ENCODE results near the gene SENP3. TPM values are rescaled to one million over a fixed set of nuclear protein-coding genes. Genes with fewer than 3 reads are reported as not detected.
A peak's percentile ranks its signal among the peaks of the same experiment; 100 is the strongest.

SENP3 gene
- total and polyA plus RNA-seq, 9 donors = 31.2 to 104 (median 42.7) TPM

GRCh38 chr17:7586673-7587419 lies 25.1 kb downstream of the SENP3 start:
- no peaks in the 10 kb centered on the region for H3K36me3 ChIP-seq
- no peaks in the 10 kb centered on the region for H3K9me3 ChIP-seq
- peaks cover 21% of the 10 kb centered on the region for H3K4me1 ChIP-seq (ENCODE audit: insufficient read depth)
- no peak for DNase-seq
- intact Hi-C loops (cut with DNase I) = loop anchor here in 1 of 4 donors (2.0 kb wide), 1 partner anchor 76 kb away; no protein-coding TSS in a partner anchor
- no peaks in the 10 kb centered on the region for H3K27me3 ChIP-seq
- H3K4me3 ChIP-seq = no peak overlapping the region
- 66 to 76% (median 72%) methylated on average over 9 of the region's 9 CpGs for whole genome bisulfite sequencing, 3 donors
- TF ChIP-seq POLR2A (IDR thresholded peaks at IDR 0.05) = no peak
- TF ChIP-seq CTCF (IDR thresholded peaks at IDR 0.05) = no peak
- TF ChIP-seq EP300 (IDR thresholded peaks at IDR 0.05) = no peak
- H3K27ac ChIP-seq = no peak overlapping the region

GRCh38 chr17:7587420-7588151 lies 25.9 kb downstream of the SENP3 start:
- Histone ChIP-seq H3K27me3 (no peaks in the 10 kb centered on the region), H3K36me3 (no peaks in the 10 kb centered on the region), H3K27ac (no peak overlapping the region), H3K9me3 (no peaks in the 10 kb centered on the region), H3K4me3 (no peak overlapping the region), H3K4me1 (ENCODE audit: insufficient read depth) (peaks cover 15% of the 10 kb centered on the region)
- WGBS, 3 donors = 47 to 59% (median 49%) methylated on average over 12 of the region's 12 CpGs
- TF ChIP-seq EP300 (IDR thresholded peaks at IDR 0.05) = no peak
- TF ChIP-seq CTCF (IDR thresholded peaks at IDR 0.05) = no peak
- no peak for TF ChIP-seq POLR2A (IDR thresholded peaks at IDR 0.05)
- peak in 1 of 5 donors; percentile 18 for DNase-seq
- intact Hi-C loops (cut with DNase I) = loop anchor here in 1 of 4 donors (2.0 kb wide), 1 partner anchor 77 kb away; no protein-coding TSS in a partner anchor

GRCh38 chr17:7588553-7589203 lies 27.0 kb downstream of the SENP3 start:
- H3K9me3 ChIP-seq = no peaks in the 10 kb centered on the region
- H3K27me3 ChIP-seq = no peaks in the 10 kb centered on the region
- H3K27ac ChIP-seq = peak overlapping the region; percentile 12 to 42
- TF ChIP-seq EP300 (IDR thresholded peaks at IDR 0.05) (no peak), POLR2A (IDR thresholded peaks at IDR 0.05) (no peak), CTCF (IDR thresholded peaks at IDR 0.05) (no peak)
- no peak for DNase-seq
- no peaks in the 10 kb centered on the region for H3K36me3 ChIP-seq
- H3K4me3 ChIP-seq = peak overlapping the region; percentile 67
- 28 to 52% (median 34%) methylated on average over 24 to 30 of the region's 30 CpGs for WGBS, 3 donors
- intact Hi-C loops (cut with DNase I) = no loop called here
- peaks cover 8% of the 10 kb centered on the region for H3K4me1 ChIP-seq (ENCODE audit: insufficient read depth)

- WGBS, 3 donors = 8 to 17% (median 8%) methylated on average over 44 to 56 of the region's 56 CpGs
- Histone ChIP-seq H3K27me3 (no peaks in the 10 kb centered on the region), H3K4me1 (ENCODE audit: insufficient read depth) (peaks cover 7% of the 10 kb centered on the region), H3K4me3 (peak overlapping the region; percentile 67), H3K27ac (peak overlapping the region; percentile 12 to 42), H3K9me3 (no peaks in the 10 kb centered on the region), H3K36me3 (no peaks in the 10 kb centered on the region)
- TF ChIP-seq CTCF (IDR thresholded peaks at IDR 0.05) (peak; percentile 89 to 93 (median 90)), EP300 (IDR thresholded peaks at IDR 0.05) (no peak), POLR2A (IDR thresholded peaks at IDR 0.05) (peak; percentile 19)
- peak; percentile 87 to 92 (median 89) for DNase-seq
- intact Hi-C loops (cut with DNase I) = no loop called here
These were observed 27.6 kb downstream of the SENP3 start for GRCh38 chr17:7589204-7589868.
